Stimulated activated CD4-positive, alpha-beta T cell treated with anti-CD3 and anti-CD28 coated beads, TNF-alpha, amount 100 ng/mL, for 48 hours (primary cell): Measurements from ENCODE around the gene ZNF516.

Experiments
- DNase-seq, 3 donors: peaks; one replicate each; pipeline ENCODE4 v3.0.0-alpha.2; 2020; ENCODE audit warnings: low read depth in 3 of 3

Gene ZNF516

GRCh38 chr18:76421685-76422078 lies 73.4 kb downstream of the ZNF516 start:
- DNase-seq, result no peak

GRCh38 chr18:76420898-76421684 lies 74.0 kb downstream of the ZNF516 start:
- DNase-seq, result no peak

- no peak for DNase-seq
Measured at GRCh38 chr18:76419811-76420210, 75.2 kb downstream of the ZNF516 start.

GRCh38 chr18:76416911-76417310 lies 78.1 kb downstream of the ZNF516 start:
- DNase-seq, result no peak

GRCh38 chr18:76414936-76415621 lies 80.0 kb downstream of the ZNF516 start:
- DNase-seq, result no peak

GRCh38 chr18:76412818-76413565 lies 82.0 kb downstream of the ZNF516 start:
- no peak for DNase-seq

- DNase-seq, result no peak
Measured at GRCh38 chr18:76412010-76412817, 82.8 kb downstream of the ZNF516 start.

GRCh38 chr18:76410660-76411417 lies 84.2 kb downstream of the ZNF516 start:
- no peak for DNase-seq

- DNase-seq, result no peak
Measured at GRCh38 chr18:76410033-76410432, 85.0 kb downstream of the ZNF516 start.

- no peak for DNase-seq
Measured at GRCh38 chr18:76408480-76409067, 86.5 kb downstream of the ZNF516 start.

GRCh38 chr18:76407681-76408080 lies 87.4 kb downstream of the ZNF516 start:
- DNase-seq, result no peak

- DNase-seq, result no peak
Measured at GRCh38 chr18:76406791-76407190, 88.3 kb downstream of the ZNF516 start.

- peak in 2 of 3 donors; percentile 51 to 58 for DNase-seq
Measured at GRCh38 chr18:76405681-76406356, 89.2 kb downstream of the ZNF516 start.

GRCh38 chr18:76405280-76405679 lies 89.8 kb downstream of the ZNF516 start:
- DNase-seq, result no peak

- DNase-seq, result no peak
Measured at GRCh38 chr18:76404345-76404831, 90.7 kb downstream of the ZNF516 start.

- no peak for DNase-seq
Measured at GRCh38 chr18:76402026-76402990, 92.7 kb downstream of the ZNF516 start.

GRCh38 chr18:76401498-76401897 lies 93.5 kb downstream of the ZNF516 start:
- DNase-seq, result no peak

- DNase-seq, result no peak
Measured at GRCh38 chr18:76399613-76400391, 95.2 kb downstream of the ZNF516 start.
